Activated B cell treated with CpG ODN at 0.5 μM for 24 hours (primary cell): Measurements from ENCODE around the gene BPIFB1. TPM values are rescaled to one million over a fixed set of nuclear protein-coding genes. Genes with fewer than 3 reads are reported as not detected.

ENCODE experiments used
- ATAC-seq: fragments of 200-7000 bp; cut with Tn5 transposase; one replicate; pipeline ENCODE4 v1.10.0; 2021; ENCODE audit warnings: low read depth, mild to moderate bottlenecking, moderate library complexity
- CTCF ChIA-PET: fragments of 350-600 bp; sonication (Branson Sonifier 250); formaldehyde crosslinking; loops from one replicate; lab custom pipeline; 2021; ENCODE audit warnings: antibody characterized with exemption; lab: Charles Lee
- POLR2A ChIA-PET: fragments of 350-600 bp; sonication (Branson Sonifier 250); formaldehyde crosslinking; loops from one replicate; lab custom pipeline; 2021; ENCODE audit warnings: antibody characterized with exemption; lab: Charles Lee
- DNase-seq: peaks from one replicate; pipeline ENCODE4 v3.0.0; 2022
- H3K27ac Mint-ChIP-seq: one replicate; pipeline ENCODE4 v1.8.0; 2020; ENCODE audit warnings: mixed read lengths
- H3K27me3 Mint-ChIP-seq: one replicate; pipeline ENCODE4 v1.8.0; 2021; ENCODE audit warnings: mixed read lengths
- H3K36me3 Mint-ChIP-seq: one replicate; pipeline ENCODE4 v1.8.0; 2021; ENCODE audit warnings: low read depth, mixed read lengths
- H3K4me1 Mint-ChIP-seq: one replicate; pipeline ENCODE4 v1.8.0; 2021; ENCODE audit warnings: mixed read lengths
- H3K4me3 Mint-ChIP-seq: one replicate; pipeline ENCODE4 v1.8.0; 2020; ENCODE audit warnings: mild to moderate bottlenecking, mixed read lengths
- H3K9me3 Mint-ChIP-seq: one replicate; pipeline ENCODE4 v1.8.0; 2020; ENCODE audit warnings: mixed read lengths
- CTCF ChIP-seq: fragments of 200-600 bp; IDR thresholded peaks from one replicate; pipeline ENCODE4 v1.8.0; 2022; ENCODE audit warnings: antibody characterized with exemption, mild to moderate bottlenecking
- intact Hi-C: fragments of 100-400 bp; cut with micrococcal nuclease; formaldehyde crosslinking; loops from one replicate; pipeline ENCODE4 v1.15.1; 2024
- total RNA-seq: library from RNA; stranded (reverse); gene quantifications from 2 replicates; pipeline ENCODE4 v1.2.3, GENCODE V29; 2022

The BPIFB1 gene
- total RNA-seq, 1 donor from 2014 or later: not detected

DNA sequence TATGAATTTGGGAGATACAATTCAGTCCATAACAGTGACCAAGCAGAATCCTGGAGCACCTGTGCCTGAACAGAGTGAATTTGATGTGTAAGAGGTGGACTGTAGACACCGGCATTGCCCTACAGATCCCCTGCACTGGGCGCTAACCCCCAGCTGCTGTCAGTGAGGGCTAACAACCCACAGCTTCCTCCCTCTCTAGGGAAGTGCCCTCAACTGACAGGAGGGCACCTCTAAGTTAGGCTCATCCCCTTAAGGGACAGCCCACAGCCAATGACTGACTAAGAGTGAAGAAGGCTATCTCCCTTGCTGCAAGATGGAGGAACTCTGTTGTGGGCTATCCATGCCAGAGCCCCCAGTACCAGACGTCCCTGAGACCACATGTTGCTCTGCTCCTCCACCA is 15.3 kb upstream of the BPIFB1 start:
- Mint-ChIP-seq H3K4me1 (no peaks in the 10 kb centered on the region), H3K27me3 (peaks cover 26% of the 10 kb centered on the region), H3K27ac (no peak overlapping the region), H3K36me3 (no peaks in the 10 kb centered on the region), H3K9me3 (no peaks in the 10 kb centered on the region), H3K4me3 (no peak overlapping the region)
- no peak for DNase-seq
- POLR2A ChIA-PET: no interaction called here
- ATAC-seq: no peak
- no peak for TF ChIP-seq CTCF
- CTCF ChIA-PET: no interaction called here
- intact Hi-C loops: no loop called here

- intact Hi-C loops: no loop called here
- H3K4me3 Mint-ChIP-seq: no peak overlapping the region
- no peak for TF ChIP-seq CTCF
- H3K27me3 Mint-ChIP-seq: peaks cover 19% of the 10 kb centered on the region
- H3K27ac Mint-ChIP-seq: no peak overlapping the region
- no peaks in the 10 kb centered on the region for H3K4me1 Mint-ChIP-seq
- CTCF ChIA-PET: no interaction called here
- POLR2A ChIA-PET: no interaction called here
- ATAC-seq (no peak), DNase-seq (no peak)
- no peaks in the 10 kb centered on the region for H3K36me3 Mint-ChIP-seq
- H3K9me3 Mint-ChIP-seq: no peaks in the 10 kb centered on the region
Measured at GRCh38 chr20:33272155-33272873, 10.7 kb upstream of the BPIFB1 start.

GRCh38 chr20:33273117-33273851 is 9.7 kb upstream of the BPIFB1 start:
- ChIA-PET POLR2A (no interaction called here), CTCF (no interaction called here)
- Mint-ChIP-seq H3K36me3 (no peaks in the 10 kb centered on the region), H3K27ac (no peak overlapping the region), H3K4me3 (no peak overlapping the region), H3K4me1 (no peaks in the 10 kb centered on the region), H3K27me3 (peaks cover 20% of the 10 kb centered on the region), H3K9me3 (no peaks in the 10 kb centered on the region)
- no peak for TF ChIP-seq CTCF
- DNase-seq (no peak), ATAC-seq (no peak)
- intact Hi-C loops: no loop called here

DNA sequence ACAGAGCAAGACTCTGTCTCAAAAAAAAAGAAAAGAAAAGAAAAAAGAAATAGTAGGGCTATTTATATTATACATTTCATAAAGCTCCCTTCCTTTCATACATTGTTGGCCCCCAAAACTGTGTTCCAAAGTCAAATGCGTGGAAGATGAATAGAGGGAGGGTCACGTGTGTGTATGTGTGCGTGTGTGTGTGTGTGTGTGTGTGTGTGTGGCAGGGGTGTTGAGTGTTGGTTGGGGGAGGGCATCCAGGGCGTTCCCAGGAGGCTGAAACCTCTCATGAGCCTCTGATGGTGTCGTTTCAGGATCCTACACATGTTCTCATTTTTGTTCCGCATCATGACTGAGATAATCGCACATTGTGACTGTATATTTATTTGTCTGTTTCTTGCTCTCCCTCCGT is 7.8 kb upstream of the BPIFB1 start:
- Mint-ChIP-seq H3K4me3 (no peak overlapping the region), H3K36me3 (no peaks in the 10 kb centered on the region), H3K9me3 (no peaks in the 10 kb centered on the region), H3K4me1 (no peaks in the 10 kb centered on the region), H3K27ac (no peak overlapping the region), H3K27me3 (peaks cover 28% of the 10 kb centered on the region)
- DNase-seq: no peak
- CTCF ChIA-PET: no interaction called here
- POLR2A ChIA-PET: no interaction called here
- TF ChIP-seq CTCF: no peak
- intact Hi-C loops: no loop called here
- ATAC-seq: no peak

DNA sequence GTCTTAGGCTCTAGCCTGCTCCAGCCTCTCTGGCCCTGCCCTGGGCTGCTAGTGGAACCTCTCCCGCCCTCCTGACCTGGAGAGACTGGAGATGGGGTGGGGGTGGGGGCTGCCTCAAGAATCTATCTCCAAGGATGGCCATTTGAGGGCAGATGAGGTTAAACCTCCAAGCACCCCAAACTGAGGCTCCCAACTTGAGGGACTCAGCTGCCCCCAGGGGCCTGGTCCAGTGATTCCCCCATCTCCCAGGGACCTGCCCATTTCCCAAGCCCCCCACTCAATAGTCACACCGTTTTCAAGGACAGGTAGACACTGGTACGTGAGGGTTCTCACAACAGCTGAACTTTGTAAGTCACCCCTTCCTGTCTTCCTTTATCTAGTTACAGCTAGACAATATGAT is 7.1 kb upstream of the BPIFB1 start:
- Mint-ChIP-seq H3K27me3 (peaks cover 28% of the 10 kb centered on the region), H3K27ac (no peak overlapping the region), H3K9me3 (no peaks in the 10 kb centered on the region), H3K36me3 (no peaks in the 10 kb centered on the region), H3K4me1 (no peaks in the 10 kb centered on the region), H3K4me3 (no peak overlapping the region)
- ChIA-PET POLR2A (no interaction called here), CTCF (no interaction called here)
- DNase-seq (no peak), ATAC-seq (no peak)
- no peak for TF ChIP-seq CTCF
- intact Hi-C loops: no loop called here
